Measurements from ENCODE around the gene EDC3.
"Not testable (repeated sequence)": the region's sequence is repeated elsewhere in the genome, so short reads cannot be mapped to it uniquely, and the experiment has no call there.

The EDC3 gene

GRCh38 chr15:74648051-74648842 lies 47.6 kb downstream of the EDC3 start:
- DNase-seq, result no peak

- no peak for DNase-seq
These were observed 49.3 kb downstream of the EDC3 start for GRCh38 chr15:74646480-74646879.

GRCh38 chr15:74643665-74644204 lies 52.1 kb downstream of the EDC3 start:
- no peak for DNase-seq

GRCh38 chr15:74642734-74643664 lies 52.8 kb downstream of the EDC3 start:
- DNase-seq, result no peak

GRCh38 chr15:74642348-74642733 lies 53.5 kb downstream of the EDC3 start:
- no peak for DNase-seq

DNA sequence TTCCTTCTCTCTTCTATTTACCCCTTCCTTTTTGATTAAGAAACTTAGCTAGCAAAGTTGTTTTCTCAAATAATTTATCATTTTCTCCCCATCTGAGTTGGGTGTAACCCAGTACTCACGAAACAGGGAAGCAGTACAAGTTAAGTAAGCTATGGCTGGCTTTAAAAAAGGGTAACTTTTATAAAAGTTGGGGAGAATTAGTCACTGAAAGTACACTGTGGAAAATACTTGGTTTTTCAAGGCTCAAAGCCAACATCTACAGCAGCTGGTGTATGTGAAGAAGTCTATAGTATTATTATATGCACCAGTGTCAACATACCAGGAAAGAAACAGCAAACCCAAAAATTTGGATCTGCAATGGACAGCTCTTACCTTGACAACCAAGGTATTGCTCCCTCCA lies 54.7 kb downstream of the EDC3 start:
- DNase-seq, result no peak

- DNase-seq, result no peak
These were observed 58.8 kb downstream of the EDC3 start for GRCh38 chr15:74636984-74637383.

- DNase-seq, result peak; percentile 76 to 78
These were observed 60.6 kb downstream of the EDC3 start for GRCh38 chr15:74635228-74635627.

DNA sequence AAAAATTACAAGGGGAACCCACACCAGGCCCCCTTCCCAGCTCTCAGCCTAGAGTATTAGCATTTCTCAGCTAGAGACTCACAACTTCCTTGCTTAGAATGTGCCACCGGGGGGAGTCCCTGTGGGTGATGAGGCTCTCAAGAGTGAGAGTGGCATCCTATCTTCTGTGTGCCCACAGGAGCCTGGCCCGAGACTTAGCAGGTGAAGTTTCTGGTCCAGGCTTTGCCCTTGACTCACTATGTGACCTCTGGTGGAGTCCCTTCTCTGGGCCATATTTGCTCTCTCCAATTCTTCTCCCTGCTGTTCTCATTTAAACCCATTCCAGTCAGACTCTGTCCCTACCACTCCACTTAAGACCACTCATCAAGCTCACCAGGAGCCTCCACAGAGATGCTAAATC lies 62.0 kb downstream of the EDC3 start:
- no peak for DNase-seq

- no peak for DNase-seq
These were observed 63.2 kb downstream of the EDC3 start for GRCh38 chr15:74632601-74633000.

GRCh38 chr15:74631935-74632560 lies 63.8 kb downstream of the EDC3 start:
- DNase-seq, result peak; percentile 69 to 75

GRCh38 chr15:74631408-74631807 lies 64.4 kb downstream of the EDC3 start:
- no peak for DNase-seq

DNA sequence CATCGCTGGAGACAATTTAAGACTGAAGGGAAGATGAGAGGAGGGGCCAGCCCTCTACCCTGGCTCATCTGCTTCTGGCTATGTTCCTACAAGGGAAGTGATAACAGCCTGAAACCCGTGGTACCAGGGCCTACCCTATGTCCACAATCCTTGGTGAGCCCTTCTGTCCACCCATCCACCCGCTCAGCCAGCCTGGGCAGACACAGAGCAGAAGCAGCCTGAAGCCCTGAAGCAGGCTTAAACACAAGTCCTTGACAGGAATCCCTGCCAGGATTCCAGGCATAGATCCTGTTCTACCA lies 64.8 kb downstream of the EDC3 start:
- DNase-seq, result no peak

- DNase-seq, result no peak
These were observed 65.3 kb downstream of the EDC3 start for GRCh38 chr15:74630284-74631086.

DNA sequence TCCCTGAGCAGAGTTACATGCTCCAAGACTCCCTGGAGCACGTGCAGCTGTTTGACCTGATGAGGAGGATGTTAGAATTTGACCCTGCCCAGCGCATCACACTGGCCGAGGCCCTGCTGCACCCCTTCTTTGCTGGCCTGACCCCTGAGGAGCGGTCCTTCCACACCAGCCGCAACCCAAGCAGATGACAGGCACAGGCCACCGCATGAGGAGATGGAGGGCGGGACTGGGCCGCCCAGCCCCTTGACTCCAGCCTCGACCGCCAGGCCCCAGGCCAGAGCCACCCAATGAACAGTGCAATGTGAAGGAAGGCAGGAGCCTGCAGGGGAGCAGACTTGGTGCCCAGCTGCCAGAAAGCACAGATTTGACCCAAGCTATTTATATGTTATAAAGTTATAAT lies 66.1 kb downstream of the EDC3 start:
- DNase-seq, result not testable (repeated sequence)

DNA sequence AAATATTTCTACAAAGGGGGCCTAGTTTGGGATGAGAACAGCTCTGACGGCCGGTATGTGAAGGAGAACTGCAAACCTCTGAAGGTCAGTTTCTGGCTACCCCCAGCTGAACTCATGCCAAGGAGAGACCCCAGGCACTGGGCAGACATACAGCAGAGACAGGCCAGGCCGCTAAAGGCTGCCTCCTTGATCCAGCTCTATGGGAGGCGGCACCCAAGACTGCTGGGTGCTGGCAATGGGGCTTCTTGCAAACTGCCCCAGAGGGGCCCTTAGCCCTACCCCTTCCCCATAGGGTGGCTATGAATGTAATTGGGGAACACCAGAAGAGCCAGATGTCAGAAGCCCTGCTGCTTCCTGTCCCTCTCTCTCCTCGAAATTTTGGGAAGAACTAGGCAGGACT lies 66.9 kb downstream of the EDC3 start:
- no peak for DNase-seq

- DNase-seq, result no peak
These were observed 67.6 kb downstream of the EDC3 start for GRCh38 chr15:74628199-74628598.

- DNase-seq, result no peak
These were observed 68.1 kb downstream of the EDC3 start for GRCh38 chr15:74627766-74628165.

DNA sequence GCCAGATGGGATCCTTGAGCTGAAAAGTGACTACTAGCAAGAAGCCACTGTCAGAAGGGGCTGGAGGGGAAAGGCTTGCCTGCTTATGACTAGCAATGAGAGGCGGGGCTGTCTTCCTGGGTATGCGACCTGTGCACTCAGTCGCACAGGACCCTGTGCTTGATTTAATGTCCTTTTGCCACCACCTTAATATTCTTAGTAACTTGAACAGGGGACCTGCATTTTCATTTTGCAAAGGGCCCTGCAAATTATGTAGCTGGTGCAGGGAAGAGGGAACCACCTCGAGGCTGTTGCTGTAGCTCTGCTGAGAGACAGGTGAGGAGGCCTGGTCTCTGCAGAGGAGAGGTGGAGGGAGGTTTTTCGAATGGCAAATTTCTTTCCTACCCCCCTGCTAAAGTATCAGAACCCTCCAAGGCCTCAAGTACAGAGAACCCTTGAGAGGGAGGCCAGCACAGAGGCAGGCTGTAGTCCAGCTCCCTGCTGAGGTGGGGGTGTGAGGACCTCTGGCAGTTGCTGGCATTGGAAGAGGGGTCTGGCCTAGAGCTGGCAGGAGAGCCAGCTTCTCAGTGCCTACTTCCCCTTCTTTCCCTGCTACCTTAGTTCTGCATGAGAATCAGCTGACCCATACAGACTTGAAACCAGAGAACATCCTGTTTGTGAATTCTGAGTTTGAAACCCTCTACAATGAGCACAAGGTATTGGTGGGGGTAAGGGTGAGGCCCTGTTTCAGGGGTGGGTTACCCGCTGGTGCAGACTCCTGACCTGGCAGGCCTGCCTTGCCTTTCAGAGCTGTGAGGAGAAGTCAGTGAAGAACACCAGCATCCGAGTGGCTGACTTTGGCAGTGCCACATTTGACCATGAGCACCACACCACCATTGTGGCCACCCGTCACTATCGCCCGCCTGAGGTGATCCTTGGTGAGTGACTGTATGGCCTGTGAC lies 68.8 kb downstream of the EDC3 start:
- no peak for DNase-seq

DNA sequence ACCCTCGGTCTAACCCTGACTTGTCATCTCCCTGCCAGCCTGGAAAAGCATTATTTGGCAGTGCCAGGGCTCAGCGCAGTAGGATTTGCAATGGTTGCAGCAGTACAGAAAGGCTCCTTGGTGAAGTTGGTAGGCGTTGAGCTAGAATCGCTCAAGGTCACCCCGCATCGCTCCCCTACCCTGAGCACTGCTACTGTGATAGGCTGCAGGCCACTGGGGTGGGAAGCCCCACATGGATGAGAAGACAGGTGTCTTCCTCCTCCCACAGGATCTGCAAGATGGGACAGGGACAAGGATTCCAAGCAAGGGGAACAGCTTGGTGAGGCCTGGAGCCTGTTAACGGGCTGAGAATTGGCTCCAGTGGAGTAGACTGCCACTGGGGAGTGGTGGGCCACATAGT lies 69.5 kb downstream of the EDC3 start:
- no peak for DNase-seq

DNA sequence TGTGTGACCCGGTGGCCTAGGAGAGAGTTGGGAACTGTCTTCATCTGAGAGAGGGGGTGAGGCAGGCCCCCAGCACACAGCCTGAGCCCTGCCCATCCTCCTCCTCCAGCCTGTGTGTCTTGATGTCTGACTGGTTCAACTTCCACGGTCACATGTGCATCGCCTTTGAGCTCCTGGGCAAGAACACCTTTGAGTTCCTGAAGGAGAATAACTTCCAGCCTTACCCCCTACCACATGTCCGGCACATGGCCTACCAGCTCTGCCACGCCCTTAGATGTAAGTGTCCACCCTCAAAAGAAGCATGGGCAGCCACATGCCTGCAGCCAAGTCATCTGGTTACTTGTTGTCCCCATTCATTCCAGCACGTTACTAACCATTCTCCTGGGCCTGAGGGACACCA lies 70.1 kb downstream of the EDC3 start:
- no peak for DNase-seq
